Measurements from ENCODE around the gene RNU6-1.

DNA sequence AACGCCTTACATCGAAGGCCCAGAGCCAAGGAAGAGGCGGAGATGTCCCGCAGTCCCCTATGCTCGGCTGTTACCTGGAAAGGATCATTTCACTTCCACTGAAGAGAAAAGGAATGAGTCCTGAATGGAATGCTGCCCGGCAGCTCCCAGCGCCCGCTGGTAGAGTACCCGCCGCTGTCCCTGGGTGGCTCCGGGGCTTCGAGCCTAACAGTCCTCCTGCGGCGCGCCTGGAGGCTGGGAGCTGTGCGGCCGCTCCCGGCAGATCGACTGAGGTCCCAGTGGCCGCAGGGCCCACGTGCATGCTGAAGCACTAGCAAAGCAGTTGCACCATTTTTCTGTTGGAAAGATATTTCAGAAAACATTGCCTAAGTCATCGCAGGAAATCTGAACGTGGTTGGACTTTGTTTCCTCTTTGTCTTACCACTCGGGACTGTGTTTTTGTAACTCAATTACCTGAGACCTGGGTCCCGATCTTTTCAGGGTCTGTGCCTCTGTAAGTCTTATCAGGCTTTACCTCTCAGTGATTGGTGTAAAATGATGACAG lies 984 bp downstream of the RNU6-1 start:
- TF ChIP-seq, protein P1, sequence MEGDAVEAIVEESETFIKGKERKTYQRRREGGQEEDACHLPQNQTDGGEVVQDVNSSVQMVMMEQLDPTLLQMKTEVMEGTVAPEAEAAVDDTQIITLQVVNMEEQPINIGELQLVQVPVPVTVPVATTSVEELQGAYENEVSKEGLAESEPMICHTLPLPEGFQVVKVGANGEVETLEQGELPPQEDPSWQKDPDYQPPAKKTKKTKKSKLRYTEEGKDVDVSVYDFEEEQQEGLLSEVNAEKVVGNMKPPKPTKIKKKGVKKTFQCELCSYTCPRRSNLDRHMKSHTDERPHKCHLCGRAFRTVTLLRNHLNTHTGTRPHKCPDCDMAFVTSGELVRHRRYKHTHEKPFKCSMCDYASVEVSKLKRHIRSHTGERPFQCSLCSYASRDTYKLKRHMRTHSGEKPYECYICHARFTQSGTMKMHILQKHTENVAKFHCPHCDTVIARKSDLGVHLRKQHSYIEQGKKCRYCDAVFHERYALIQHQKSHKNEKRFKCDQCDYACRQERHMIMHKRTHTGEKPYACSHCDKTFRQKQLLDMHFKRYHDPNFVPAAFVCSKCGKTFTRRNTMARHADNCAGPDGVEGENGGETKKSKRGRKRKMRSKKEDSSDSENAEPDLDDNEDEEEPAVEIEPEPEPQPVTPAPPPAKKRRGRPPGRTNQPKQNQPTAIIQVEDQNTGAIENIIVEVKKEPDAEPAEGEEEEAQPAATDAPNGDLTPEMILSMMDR (IDR thresholded peaks at IDR 0.05; ENCODE audit: extremely low read depth in 1 of 2, insufficient read depth in 1 of 2, low read depth in 1 of 2, low read length in 2 of 2): no peak
- TF ChIP-seq POLR2AphosphoS5 (IDR thresholded peaks at IDR 0.05; ENCODE audit: insufficient read depth, low read depth, low read length): no peak

Data from endothelial cell of umbilical vein (primary cell).